Omental fat pad (tissue), 4 donors: ENCODE data around the gene HERC3. TPM values are rescaled to one million over a fixed set of nuclear protein-coding genes. Genes with fewer than 3 reads are reported as not detected.

Experiments
- ATAC-seq: fragments of 150-250 bp; one replicate; pipeline ENCODE4 v1.9.1; 2016; ENCODE audit warnings: mild to moderate bottlenecking, moderate library complexity; ENCODE audit not compliant: low FRiP score
- DNase-seq: peaks from one replicate; pipeline ENCODE4 v3.0.0-alpha.2; 2019; ENCODE audit warnings: low spot score
- total RNA-seq, 4 donors: library from RNA; depleted of rRNA; stranded (reverse); fragments of >200 nt; gene quantifications; one replicate each; pipeline ENCODE4 v1.1.0, GENCODE V29; 2016
- TF ChIP-seq, protein P1 (sequence below), 3 donors: fragments of 450-650 bp; IDR thresholded peaks; one replicate each; pipeline ENCODE4 v1.5.1; 2016 to 2017; ENCODE audit warnings: antibody characterized with exemption in 3 of 3, mild to moderate bottlenecking in 3 of 3, moderate library complexity in 2 of 3

Gene HERC3
- total RNA-seq, 4 donors from 2014 or later = 21.3 to 48.7 (median 33.6) TPM

DNA sequence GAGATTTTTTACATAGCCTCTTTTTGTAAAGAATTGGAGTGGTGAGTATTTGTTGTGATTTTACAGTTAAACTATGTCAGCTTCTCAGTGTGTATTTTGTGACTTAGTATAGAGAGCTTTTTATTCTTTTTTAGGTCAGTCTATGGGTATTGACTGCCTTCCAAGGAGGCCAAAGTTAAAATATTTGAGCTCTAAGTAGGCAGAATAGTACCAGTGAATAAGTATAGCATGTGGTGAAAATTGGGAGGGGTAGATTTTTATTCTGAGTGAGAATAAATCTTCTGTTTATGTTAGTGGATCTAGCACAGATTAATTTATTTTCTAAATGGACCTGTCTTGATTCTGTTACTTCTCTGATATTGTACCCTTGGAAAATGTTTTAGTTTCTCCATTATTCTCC is 37.5 kb downstream of the HERC3 start:
- DNase-seq (no peak), ATAC-seq (no peak)

DNA sequence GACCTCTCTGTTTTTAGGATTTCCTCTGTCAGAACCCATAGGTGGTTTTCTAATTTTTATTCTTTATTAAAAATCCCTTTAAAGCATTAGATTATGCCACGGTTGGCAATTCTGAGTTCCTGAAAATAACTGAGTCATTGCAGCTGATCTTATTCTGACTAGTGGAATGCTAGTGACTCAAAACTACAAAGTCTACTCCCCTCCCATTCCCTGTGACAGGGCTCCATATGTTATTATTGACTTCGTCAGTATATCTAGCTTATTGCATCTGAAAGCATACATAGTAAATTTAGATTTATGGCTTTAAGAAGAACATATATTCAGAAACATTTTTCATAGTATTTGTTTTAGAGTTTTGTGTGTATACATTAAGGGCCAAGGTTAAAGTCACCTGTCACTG is 38.5 kb downstream of the HERC3 start:
- peak; percentile 64 for ATAC-seq
- no peak for DNase-seq
- TF ChIP-seq, protein P1, sequence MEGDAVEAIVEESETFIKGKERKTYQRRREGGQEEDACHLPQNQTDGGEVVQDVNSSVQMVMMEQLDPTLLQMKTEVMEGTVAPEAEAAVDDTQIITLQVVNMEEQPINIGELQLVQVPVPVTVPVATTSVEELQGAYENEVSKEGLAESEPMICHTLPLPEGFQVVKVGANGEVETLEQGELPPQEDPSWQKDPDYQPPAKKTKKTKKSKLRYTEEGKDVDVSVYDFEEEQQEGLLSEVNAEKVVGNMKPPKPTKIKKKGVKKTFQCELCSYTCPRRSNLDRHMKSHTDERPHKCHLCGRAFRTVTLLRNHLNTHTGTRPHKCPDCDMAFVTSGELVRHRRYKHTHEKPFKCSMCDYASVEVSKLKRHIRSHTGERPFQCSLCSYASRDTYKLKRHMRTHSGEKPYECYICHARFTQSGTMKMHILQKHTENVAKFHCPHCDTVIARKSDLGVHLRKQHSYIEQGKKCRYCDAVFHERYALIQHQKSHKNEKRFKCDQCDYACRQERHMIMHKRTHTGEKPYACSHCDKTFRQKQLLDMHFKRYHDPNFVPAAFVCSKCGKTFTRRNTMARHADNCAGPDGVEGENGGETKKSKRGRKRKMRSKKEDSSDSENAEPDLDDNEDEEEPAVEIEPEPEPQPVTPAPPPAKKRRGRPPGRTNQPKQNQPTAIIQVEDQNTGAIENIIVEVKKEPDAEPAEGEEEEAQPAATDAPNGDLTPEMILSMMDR (IDR thresholded peaks at IDR 0.05) = no peak

More for the DNA sequence above, 37.5 kb downstream of the HERC3 start:
- TF ChIP-seq, protein P1 (IDR thresholded peaks at IDR 0.05) = no peak

DNA sequence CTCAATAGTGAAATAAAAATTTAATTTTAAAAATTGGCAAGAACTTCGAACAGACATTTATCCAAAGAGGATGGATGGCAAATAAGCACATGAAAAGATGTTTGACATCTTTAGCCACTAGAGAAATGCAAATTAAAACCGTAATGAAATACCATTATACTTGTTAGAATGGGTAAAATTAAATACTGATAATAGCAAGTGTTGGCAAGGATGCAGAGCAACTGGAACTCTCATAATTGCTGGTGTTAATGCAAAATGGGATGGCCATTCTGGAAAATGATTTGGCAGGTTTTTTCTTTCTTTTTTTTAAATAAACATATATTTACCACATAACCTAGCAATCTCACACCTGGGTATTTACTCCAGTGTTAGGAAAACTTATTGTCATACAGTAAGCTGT is 51.7 kb downstream of the HERC3 start:
- TF ChIP-seq, protein P1 (IDR thresholded peaks at IDR 0.05) = no peak
- no peak for ATAC-seq

DNA sequence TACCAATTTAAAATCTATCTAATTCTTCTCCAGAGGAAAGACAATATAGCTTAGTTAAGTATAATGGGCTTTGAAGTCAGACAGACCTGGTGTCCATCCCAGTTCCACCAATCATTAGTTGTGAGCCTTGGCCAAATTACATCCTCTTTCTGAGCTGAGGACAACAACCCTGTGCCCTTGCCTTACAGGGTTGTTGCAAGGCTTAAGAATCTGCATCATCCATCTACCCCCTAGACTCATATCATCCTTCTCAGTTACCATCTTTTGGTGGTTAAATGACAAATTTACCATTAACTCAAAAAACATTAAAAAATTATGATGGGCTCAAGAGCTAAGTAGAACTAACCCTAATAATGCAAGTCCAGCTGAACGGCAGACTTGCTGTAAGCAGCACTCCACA is 53.7 kb downstream of the HERC3 start:
- DNase-seq = no peak
- ATAC-seq = no peak
- TF ChIP-seq, protein P1 (IDR thresholded peaks at IDR 0.05) = no peak

More for the DNA sequence above, 51.7 kb downstream of the HERC3 start:
- DNase-seq = no peak

DNA sequence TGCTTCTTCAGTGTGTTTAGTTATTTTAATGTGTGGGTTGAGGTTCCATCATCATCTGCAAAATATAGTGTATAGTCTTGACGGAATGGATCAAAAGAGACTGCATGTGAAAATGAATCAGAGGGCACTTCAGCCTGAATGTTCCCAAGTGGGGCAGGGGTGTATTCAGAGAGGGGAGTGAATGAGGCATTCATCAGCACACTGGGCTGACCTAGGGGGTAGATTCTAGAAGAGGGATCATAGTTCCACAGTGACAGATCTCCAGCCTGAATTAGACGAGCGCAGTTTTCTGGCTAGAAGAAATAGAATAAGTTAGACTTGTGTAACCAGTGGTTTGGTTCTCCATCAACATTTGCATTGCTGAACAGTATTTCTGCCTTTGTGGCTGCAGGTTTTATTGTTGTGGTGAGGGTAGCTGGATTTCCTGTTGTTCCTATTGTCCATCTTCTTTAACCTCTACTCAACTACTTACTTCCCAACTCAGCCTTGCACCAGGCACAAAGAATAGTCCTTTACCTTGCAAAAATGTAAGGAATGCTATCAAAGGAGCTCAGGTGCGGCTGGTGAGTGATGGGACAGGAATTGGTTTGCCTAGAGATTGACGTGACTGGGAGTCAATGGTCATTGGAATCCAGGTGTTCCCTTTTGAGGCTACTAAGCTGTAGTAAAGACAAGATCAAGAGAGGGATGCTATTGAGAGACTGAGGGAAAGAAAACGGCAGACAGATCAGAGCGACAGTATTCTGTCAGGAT is 54.4 kb downstream of the HERC3 start:
- ATAC-seq (no peak), DNase-seq (no peak)
- TF ChIP-seq, protein P1 (IDR thresholded peaks at IDR 0.05) = no peak

DNA sequence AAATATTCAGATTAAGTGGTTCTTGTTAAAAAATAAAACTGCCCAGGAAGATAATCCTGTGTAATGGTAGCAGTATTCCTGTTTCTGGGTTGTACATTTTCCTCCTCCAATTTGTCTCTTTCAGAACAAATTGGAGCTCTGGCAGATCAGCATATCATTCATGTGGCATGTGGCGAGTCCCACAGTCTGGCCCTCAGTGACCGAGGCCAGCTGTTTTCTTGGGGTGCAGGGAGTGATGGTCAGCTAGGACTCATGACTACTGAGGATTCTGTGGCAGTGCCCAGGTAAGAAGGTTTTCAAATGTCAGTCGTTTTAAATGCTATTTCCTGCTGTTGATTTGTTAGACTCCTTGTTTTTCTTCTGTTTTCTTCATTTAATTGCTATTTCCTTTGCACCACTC is 57.4 kb downstream of the HERC3 start:
- DNase-seq (no peak), ATAC-seq (no peak)
- TF ChIP-seq, protein P1 (IDR thresholded peaks at IDR 0.05) = no peak

DNA sequence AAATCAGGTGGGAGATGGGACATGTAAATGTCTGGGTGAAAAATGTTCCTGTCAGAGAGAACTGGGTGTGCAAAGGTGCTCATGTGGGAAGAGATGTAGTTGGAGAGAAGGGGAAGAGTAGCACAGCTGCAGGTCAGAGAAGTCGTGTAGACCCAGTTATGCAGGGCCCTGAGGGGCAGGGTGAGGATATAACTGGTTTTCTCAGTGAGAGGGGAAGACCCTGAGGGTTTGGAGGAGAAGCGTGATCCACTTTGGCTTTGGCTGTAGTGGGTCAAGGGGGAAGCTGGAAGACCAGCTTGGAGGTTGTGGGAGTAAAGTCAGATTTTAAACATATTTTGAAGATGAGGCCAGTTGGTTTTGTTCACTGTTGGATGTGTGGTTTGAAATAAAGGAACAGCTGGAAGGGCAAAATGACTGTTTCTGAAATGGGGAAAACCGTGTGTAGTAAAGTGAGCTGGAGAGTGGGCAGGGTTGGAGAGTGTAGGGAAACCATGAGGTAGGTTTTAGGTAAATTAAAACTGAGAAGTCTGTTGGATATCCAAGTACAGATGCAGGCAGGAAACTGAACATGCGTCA is 61.2 kb downstream of the HERC3 start:
- no peak for DNase-seq
- ATAC-seq = no peak
- TF ChIP-seq, protein P1 (IDR thresholded peaks at IDR 0.05) = no peak
